ELR (cell line): Measurements from ENCODE around the gene ADIG.

Experiments used
- DNase-seq: peaks from one replicate; pipeline ENCODE4 v3.0.0-alpha.2; 2015; ENCODE audit warnings: low read depth

ADIG gene

DNA sequence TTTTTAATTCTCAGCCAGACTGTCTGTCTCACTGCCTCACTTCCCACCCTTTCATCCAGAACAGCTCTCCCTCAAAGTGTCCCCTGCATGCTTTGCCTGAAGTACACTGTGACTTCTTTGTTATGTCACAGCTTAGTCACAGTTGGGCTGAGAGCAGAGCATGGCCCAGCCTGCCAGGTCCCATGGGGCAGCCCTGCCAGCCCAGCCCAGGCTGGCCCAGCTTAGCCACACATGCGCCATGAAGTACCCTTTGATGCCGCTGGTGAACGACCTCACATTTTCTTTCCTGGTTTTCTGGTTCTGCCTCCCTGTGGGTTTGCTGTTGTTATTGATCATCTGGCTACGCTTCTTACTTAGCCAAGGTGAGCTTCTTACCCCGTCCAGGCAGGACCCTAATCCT is at the start of gene ADIG:
Gene ADIG, plus strand, starts transcription at position 185 of the 400 bp plus-strand sequence. Its CDS starts 54 bp downstream, at position 239.
- no peak for DNase-seq

DNA sequence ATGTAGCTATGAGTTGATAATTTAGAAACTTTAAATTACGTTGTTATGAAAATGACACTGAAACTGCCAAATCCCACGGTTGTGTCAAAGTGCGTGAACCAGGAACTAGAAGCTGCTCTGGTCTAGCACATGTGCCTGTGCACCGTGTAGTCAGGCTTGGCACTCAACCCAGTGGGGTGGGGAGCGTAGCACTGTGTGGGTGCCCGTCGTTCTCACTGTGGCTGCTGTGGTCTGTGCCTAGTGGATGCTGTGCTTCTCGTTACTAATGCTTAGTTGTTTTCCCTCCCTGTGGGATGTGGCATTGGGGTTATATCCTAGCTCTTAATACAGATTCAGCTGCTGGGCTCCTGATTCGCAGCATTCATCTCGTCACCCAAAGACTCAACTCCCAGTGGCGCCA is 46.2 kb upstream of the ADIG start:
- no peak for DNase-seq

DNA sequence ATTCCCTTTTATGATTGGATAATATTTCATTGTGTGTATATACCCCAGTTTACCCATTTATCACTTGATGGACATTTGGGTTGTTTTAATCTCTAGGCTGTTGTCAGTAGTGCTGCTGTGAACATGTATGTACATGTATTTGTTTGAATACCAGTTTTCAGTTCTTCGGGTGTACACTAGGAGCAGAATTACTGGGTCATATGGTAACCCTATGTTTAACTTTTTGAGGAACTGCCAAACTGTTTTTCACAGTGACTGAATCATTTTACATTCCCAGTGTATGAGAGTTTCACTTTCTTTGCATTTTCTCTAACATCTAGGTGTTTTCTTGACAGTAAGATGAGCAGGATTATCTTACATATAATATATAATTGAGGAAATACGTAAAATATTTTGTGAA is 44.7 kb upstream of the ADIG start:
- peak; percentile 45 for DNase-seq

DNA sequence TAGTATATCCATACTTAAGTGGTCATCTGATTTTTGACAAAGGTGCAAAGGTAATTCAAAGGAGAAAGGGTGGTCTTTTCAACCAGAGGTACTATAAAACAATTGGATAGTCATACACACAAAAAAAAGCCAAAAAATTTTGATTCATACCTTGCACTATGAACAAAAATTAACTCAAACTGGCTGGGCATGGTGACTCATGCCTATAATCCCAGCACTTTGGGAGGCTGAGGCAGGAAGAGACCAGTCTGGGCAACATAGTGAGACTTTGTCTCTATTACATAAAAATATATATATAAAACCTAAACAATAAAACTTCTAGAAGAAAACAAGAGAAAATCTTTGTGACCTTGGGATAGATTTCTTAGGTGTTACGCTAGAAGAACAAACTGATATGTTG is 43.8 kb upstream of the ADIG start:
- no peak for DNase-seq

DNA sequence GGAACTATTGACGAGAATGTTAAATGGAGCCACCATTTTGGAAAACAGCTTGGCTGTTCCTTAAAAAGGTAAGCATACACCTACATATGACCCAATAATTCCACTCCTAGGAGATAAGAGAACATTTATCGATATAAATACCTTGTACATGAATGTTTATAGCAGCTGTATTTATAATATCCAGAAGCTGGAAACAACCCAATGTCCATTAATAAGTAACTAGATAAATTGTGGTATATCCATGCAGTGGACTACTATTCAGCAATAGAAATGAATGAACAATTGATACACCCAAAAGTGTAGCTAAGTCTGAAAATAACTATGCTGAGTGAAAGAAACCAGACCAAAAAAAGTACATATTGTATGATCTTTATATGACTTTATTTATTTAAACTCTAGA is 42.2 kb upstream of the ADIG start:
- no peak for DNase-seq

DNA sequence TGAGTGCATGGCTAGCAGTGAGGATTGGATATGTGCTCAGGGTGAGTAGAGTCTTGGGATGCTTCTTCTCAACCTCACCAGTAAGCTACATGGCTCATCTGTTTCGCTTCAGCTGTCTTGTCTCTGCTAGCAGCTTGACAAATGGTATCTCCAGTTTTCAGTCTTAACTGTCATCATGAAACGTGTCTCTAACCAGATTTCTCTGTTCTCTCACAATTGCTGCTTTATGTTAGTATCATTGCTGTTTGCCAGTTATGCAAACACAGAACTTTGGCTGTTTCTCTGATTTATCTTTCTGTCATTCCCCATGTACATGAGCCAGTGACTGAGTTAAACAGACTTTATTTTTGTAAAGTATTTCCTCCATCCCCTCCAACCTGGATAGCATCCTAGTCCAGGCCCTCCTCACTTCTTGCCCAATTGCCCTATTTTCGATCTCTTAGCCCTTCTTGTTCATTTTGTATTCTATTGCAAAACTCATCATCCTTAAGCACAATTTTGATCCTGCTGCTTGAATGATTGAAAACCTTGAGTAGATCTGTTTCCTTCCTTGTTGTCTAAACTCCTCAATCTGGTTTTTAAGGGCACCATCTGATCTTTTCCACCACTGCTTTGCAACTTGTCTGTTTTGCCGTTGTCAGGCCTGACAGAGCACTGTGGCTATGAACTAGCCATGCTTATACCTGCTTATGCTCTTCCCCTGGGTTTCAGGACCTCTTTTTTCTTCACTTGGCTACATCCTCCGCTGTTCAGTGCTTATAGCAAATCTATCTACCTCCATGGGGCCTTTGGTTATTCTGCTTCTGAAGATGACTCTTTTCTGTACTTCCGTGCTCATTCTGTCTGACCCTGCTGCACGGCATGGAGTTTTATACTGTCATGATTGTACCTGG is 37.7 kb upstream of the ADIG start:
- DNase-seq, result no peak

DNA sequence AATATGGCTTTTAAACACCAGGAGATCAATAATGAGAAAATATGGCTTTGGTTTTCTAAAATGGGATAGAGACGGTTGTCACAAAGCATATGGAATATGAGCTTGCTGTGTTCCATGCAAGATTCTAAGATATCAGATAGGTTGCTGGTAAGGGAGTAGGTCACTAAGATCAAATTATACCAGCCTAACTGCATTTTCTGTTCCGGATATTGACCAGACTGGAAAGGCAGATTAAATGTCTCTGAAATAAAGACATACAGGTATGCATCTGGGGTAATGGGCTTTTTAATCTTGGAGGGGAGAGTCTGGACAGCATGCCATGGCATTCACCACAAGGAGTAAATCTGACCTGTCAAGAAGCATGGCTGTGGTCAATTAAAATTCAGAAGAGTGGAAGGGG is 35.2 kb upstream of the ADIG start:
- DNase-seq, result no peak

DNA sequence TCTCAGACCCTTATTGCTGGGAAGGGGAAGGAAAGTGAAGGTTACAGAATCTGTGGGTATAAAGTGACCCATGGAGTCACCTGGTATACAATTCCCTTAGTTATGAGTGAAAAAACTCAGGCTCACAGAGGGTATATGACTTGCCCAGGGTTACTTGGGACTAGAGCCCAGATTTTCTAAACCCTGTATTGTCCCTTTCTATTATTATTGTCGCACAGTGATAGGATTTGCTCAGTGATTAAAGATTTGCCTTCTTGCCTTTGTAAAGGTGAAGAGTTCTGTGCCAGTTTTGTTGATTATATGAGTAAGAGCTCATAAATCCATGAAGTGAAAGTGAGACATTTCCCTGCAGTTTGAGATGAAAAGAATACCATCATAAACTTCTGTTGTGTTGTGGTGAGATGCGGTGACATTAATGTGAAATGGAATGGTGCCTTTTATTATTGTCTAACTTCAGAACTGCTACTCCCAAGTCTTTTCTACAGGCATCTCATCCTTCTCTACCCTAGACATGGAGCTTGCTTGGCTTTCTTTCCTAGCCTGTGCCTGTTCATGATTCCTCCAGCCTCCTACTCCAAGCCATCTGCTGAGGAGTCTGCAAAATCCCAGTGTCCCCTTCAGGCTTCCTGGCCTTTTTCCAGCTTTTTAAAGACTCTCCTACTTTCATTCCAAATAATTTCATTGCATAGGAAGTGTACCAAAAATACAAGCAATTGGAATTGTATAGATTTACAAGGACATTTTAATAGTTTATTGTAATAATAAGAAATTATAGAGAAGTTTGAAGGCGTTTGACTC is 33.5 kb upstream of the ADIG start:
- DNase-seq, result no peak

DNA sequence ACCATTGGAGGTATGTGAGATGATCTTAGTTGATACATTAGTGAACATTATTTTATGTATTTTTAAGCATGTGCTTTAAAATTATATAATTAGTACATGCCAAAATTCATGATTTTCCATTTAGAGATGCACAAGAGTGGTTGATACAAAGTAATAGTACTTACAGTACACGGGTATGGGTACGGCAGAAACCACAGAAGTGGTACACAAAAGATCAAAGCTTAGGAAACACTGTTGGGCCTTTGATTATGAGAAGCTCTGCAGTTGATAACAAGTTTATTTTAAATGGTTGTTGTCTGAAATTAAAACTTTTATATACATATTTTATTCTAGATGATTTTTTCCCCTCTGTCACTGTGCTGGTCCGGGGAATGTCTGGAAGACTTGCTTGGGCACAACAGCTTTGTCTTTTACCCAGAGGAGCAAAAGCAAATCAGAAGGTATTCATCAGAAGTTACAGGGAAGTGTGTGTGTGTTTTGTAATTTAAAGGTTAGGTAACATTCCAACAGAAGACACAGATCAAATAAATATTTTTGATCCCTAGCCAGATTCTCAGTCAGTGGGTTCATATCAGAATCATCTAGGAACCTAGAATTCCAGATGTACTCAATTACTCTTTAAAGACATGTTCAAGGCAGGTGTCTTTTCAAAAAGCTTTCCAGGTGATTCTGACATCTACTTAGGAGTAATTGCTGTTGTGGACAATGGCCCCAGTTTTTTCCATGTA is 32.5 kb upstream of the ADIG start:
- DNase-seq, result no peak

DNA sequence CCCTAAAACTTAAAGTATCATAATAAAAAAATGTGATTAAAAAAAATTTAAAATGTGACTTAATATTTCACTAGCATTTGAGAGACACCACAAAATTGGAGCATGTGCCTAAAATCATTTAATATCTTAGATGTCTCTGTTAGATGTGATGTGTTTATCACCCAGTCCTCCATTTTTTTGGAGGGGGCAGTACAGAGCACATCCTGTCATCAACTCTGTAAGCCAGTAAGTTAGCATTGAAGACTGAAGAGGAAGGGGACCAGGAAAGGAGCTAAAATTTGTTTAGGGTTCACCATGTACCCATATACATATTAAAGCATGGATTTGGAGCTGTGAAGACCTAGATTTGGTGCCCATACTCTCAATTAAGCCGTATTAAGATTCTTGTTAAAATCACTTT is 30.7 kb upstream of the ADIG start:
- peak; percentile 37 for DNase-seq

DNA sequence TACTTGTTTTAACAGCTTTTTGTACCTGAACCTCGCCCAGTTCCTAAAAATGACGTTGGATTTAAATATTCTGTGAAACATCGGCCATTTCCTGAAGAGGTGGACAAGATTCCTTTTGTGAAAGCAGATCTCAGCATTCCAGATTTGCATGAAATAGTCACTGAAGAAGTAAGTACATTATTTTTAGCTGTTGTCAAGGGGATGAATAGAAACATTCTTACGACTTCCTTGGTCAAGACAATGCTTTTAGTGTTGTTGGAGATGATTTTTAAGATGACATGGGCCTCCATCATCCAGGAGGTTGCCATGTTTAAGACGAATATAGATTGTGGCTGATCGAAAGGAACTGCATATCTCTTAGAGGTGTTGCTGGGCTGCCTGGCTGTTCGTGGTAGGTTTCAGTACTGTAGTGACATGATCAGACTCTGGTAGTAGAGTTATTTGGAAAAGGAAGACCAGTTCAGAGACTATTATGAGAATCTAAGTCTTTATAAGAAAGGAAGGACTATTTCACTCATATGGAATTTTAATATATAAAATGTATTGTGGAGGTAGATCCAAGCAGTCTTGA is 29.9 kb upstream of the ADIG start:
- no peak for DNase-seq

DNA sequence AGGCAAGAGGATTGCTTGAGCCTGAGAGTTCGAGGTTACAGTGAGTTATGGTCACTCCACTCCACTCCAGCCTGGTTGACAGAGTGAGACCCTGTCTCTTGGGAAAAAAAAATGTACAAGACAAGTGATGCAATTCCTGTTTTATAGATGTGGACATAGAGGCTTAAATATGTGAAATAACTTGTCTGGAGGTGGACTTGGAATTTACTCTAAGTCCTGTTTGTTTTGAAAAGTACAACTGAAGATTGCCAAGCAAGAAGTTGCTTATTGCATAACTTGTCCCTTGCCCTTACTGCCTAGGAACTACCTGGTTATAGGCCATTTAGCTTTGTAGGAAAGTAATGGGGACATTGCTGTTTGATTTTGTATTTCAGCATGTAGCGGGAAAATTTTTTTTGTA is 26.0 kb upstream of the ADIG start:
- DNase-seq, result no peak

DNA sequence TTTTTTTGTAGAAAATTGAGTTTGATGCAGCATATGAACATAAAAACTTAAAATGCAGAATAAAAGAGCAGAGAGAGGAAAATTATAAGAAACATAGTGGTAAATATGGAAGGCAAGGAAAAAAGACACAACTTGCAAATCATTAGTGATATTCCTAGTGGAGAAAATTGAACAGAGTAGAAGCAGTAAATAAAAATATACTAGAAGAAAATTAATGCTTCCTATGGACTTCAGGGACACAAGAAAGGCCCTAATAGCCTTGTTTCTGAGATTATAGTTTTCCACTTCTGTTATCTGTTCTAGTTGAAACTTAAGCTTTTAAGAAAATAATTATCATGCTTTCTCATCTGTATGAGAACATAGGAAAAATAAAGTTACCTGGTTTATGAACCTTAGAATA is 25.6 kb upstream of the ADIG start:
- DNase-seq, result no peak

DNA sequence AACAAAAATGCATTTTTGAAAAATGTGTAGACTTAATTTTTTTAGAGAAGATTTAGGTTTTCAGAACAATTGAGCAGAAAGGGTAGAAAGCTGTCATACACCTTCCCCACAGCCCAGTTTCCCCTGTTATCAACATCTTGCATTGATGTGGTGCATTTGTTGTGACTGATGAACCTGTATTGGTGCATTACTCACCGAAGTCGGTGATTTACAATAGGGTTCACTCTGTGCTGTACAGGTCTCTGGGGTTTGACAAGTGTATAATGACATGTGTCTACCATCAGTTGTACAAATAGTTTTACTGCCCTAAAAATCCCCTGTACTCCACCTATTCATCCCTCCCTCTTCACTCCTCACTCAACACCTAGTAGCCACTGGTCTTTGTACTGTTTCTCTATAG is 23.8 kb upstream of the ADIG start:
- DNase-seq, result no peak

DNA sequence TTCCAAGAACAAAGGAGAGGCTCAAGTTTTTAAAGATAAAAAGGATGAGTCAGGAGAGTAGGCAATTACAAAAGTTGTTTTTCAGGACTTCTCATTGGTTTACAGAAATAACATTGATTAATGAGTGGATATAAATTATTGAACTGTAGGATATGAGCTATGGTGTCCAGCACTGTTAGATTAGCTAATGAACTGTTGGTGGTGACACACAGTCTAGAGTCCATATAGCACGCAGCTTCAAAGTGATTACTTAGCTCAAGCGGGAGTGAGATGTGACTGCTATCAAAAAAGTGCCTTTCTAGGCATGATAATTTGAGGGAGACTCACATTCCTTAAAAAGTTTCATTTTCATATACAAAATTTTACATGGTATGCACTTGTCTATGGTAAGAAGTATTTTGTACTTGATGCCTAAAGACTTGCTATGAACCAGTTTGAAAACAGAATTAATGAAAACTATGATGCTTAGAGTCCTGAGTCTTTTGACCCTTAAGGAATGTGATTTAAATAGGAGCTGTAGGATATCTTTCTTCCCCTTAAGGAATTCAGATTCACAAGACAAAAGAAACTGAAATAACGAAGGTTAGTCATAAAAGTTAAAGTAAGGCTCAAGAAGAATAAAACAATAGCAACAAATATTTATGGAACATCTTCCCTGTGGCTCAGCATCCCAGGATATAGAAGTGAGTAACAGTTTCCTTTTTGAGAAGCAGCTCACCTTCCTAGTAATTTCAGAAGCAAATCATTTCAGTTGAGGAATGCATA is 22.2 kb upstream of the ADIG start:
- DNase-seq, result no peak

DNA sequence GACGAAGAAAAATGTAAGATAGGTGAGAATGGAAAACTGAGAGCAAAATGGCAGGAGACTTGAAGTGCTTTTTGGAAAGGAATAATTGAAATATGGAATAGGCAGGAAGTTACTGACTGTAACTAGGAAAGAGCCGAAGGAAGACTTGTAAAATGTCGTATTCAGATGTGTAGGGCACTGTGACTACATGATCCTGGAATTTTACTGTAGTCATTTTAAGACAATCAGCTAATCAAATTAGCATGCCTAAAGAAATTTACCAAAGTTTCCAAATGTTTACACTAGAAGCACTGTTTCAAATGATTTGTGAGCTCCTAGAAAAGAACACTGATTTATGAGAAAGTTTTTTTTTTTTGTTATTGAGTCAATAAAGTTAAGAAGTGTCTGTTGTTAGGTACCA is 21.2 kb upstream of the ADIG start:
- DNase-seq, result peak; percentile 22

DNA sequence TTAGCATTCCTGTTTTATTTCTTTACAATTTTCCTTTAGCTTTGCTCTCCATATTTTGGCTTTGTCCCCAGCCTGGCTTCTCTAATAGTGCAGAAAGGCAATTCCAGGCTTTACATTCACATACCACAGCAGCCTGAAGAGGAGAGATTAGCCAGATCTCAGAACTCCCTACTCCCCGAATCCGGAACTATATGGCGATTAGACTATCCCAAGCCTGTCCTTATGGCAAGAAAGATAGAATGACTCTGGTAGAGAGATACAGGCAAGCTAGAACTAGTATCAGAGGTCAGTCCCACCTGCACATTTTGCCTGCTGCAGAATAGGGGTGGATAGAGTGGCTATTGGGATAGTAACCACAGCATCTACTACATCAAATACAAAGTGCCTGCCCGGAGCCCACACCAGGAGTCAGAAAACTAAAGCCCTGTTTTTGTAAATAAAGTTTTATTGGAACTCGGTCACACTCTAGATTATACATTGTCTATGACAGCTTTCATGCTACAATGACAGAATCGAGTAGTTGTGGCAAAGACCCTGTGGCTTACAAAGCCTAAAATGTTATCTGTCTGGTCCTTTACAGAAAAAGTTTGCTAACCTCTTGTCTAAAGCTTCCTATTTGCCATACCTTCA is 17.1 kb upstream of the ADIG start:
- no peak for DNase-seq

DNA sequence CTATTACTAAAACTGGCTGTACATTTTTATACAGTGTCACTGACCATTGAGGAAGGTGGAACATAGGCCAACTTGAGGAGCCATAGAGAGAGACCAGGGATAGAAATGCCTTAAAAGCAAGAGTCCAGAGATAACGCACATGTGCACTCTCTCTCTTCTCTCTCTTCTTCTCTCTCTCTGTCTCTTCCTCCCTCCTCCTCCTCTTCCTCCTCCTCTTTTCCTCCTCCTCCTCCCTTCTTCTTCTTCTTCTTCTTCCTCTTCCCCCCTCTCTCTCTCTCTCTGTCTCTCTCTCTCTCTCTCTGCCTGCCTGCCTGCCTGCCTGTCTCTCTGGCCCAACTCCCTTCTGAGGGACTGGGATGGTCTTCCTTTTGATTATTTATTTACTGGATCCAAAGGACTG is 16.3 kb upstream of the ADIG start:
- DNase-seq, result no peak

DNA sequence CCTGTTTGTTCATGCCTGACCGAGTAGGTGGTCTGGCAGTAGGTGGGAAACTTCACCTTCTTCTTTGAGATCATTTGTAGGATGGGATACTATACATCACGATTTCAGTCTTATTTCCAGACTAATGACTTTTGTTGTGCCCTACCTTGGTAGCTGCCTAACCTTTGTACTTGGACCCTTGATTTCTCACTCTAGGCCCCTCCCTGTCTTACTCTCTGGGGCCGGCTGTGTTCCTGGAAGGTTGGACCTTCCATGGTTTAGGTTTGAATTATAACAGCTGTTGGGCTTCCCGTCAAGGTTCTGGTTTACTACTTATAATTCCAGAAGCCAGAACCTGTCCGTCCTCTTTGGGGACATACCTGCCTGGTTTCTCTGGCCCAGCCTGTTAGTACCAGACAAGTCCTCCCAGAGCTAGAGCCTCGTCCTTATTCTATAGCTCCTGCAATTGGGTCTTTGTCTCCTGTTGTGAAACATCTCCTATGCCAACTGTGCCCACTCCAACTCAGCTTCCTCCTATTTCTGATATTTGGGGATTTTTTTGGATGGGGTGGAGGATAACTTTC is 14.9 kb upstream of the ADIG start:
- no peak for DNase-seq

DNA sequence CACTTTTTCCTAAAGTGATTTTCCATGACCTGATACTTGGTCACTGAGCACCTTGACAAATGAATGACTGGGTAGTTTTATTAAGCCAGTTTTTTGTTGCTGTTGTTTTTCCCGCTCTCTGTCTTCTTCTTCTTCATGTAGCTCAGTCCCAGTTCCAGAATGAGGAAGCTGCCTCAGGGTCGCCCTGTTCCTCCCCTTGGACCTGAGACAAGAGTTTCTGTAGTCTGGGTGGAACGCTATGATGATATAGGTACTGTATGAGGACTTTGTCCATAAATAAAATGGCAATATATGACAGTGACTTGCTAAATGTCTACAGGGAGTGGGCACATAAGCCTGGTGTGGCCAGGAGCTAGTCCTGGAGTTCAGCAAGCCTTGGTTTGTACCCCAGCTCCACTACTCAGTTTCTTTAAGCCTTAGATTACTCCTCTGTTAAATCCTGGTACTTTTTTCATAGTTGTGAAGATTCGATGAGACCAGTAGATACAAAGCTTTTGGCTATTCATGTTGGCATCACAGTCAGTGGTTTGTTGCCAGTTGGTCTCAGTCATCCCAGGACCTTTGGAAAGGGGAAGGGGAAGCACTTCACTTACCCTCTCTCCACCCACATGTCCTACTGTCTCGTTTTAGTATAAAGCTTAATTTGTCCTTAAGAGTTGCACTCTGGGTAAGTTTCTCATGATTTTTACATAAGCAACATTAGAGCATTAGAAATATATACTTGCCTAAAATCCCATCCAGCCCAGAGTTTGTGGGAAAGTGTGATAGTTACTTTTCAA is 11.1 kb upstream of the ADIG start:
- no peak for DNase-seq
